Lower leg skin (tissue), 4 donors: ENCODE data around the gene ENDOD1. TPM values are rescaled to one million over a fixed set of nuclear protein-coding genes. Genes with fewer than 3 reads are reported as not detected.
A peak's percentile ranks its signal among the peaks of the same experiment; 100 is the strongest.

Experiments used
- DNase-seq, 2 donors: peaks; one replicate each; pipeline ENCODE4 v3.0.0-alpha.2; 2019; ENCODE audit warnings: low spot score in 2 of 2
- H3K4me3 ChIP-seq: fragments of 200-600 bp; sonication (generic); 2 replicates; pipeline ENCODE4 v1.5.1; 2017; ENCODE audit warnings: mild to moderate bottlenecking, low read depth; ENCODE audit not compliant: poor library complexity, severe bottlenecking
- CTCF ChIP-seq, 3 donors: fragments of 450-650 bp; IDR thresholded peaks; one replicate each; pipeline ENCODE4 v1.5.1; 2016; ENCODE audit warnings: antibody characterized with exemption in 3 of 3, mild to moderate bottlenecking in 3 of 3, moderate library complexity in 2 of 3
- POLR2A ChIP-seq, 2 donors: fragments of 450-650 bp; IDR thresholded peaks; one replicate each; pipeline ENCODE4 v1.6.1; 2016 to 2017; ENCODE audit warnings: antibody characterized with exemption in 2 of 2, mild to moderate bottlenecking in 1 of 2, moderate library complexity in 1 of 2
- WGBS, 2 donors: methylation state at CpG; one replicate each; pipeline ENCODE4 v1.1.5; 2018; 5-methylcytosine and 5-hydroxymethylcytosine counted together
- intact Hi-C: fragments of 100-400 bp; cut with DNase I; formaldehyde crosslinking; loops from one replicate; pipeline ENCODE4 v1.15.0; 2023; ENCODE audit warnings: low total_unique reads
- total RNA-seq, 4 donors: library from RNA; depleted of rRNA; stranded (reverse); fragments of >200 nt; gene quantifications; one replicate each; pipeline ENCODE4 v1.1.0, GENCODE V29; 2016

The ENDOD1 gene
- total RNA-seq, 4 donors from 2014 or later = 57.6 to 113 (median 87.2) TPM

GRCh38 chr11:95085117-95085816, 4.4 kb upstream of the ENDOD1 start:
- DNase-seq = no peak
- intact Hi-C loops = no loop called here
- TF ChIP-seq CTCF (IDR thresholded peaks at IDR 0.05) = no peak
- TF ChIP-seq POLR2A (IDR thresholded peaks at IDR 0.05) = no peak
- 90 to 92% methylated on average over 3 of the region's 3 CpGs for WGBS, 2 donors
- H3K4me3 ChIP-seq = no peak overlapping the region

GRCh38 chr11:95086151-95086550, 3.5 kb upstream of the ENDOD1 start:
- WGBS, 2 donors = 93 to 95% methylated on average over 2 of the region's 2 CpGs
- no peak for DNase-seq
- intact Hi-C loops = no loop called here
- no peak overlapping the region for H3K4me3 ChIP-seq
- TF ChIP-seq CTCF (IDR thresholded peaks at IDR 0.05) (no peak), POLR2A (IDR thresholded peaks at IDR 0.05) (no peak)

GRCh38 chr11:95086836-95087570, 2.6 kb upstream of the ENDOD1 start:
- H3K4me3 ChIP-seq = no peak overlapping the region
- intact Hi-C loops = no loop called here
- no peak for DNase-seq
- TF ChIP-seq CTCF (IDR thresholded peaks at IDR 0.05) (no peak), POLR2A (IDR thresholded peaks at IDR 0.05) (no peak)
- WGBS, 2 donors = 97% methylated on average over 1 of the region's 1 CpG

- peak overlapping the region; percentile 66 for H3K4me3 ChIP-seq
- intact Hi-C loops = no loop called here
- 9 to 11% methylated on average over 21 to 27 of the region's 27 CpGs for WGBS, 2 donors
- no peak for TF ChIP-seq CTCF (IDR thresholded peaks at IDR 0.05)
- TF ChIP-seq POLR2A (IDR thresholded peaks at IDR 0.05) = no peak
- no peak for DNase-seq
These were observed 563 bp upstream of the ENDOD1 start for GRCh38 chr11:95088946-95089619.

GRCh38 chr11:95091663-95092180, 2.1 kb downstream of the ENDOD1 start:
- intact Hi-C loops = no loop called here
- no peak overlapping the region for H3K4me3 ChIP-seq
- DNase-seq = no peak
- TF ChIP-seq CTCF (IDR thresholded peaks at IDR 0.05) = no peak
- TF ChIP-seq POLR2A (IDR thresholded peaks at IDR 0.05) = no peak
